ENCODE measurements around the gene G0S2.
"Not testable (repeated sequence)": the region's sequence is repeated elsewhere in the genome, so short reads cannot be mapped to it uniquely, and the experiment has no call there.

Gene G0S2

GRCh38 chr1:209675565-209676154, 448 bp downstream of the G0S2 start:
- no peak for DNase-seq (ENCODE audit: low read depth in 3 of 3, low spot score in 1 of 3)

- DNase-seq (ENCODE audit: low read depth in 3 of 3, low spot score in 1 of 3): no peak
These were observed 3.8 kb downstream of the G0S2 start for GRCh38 chr1:209678981-209679539.

GRCh38 chr1:209685821-209686220, 10.6 kb downstream of the G0S2 start:
- DNase-seq (ENCODE audit: low read depth in 3 of 3, low spot score in 1 of 3): no peak

GRCh38 chr1:209686322-209686721, 11.1 kb downstream of the G0S2 start:
- no peak for DNase-seq (ENCODE audit: low read depth in 3 of 3, low spot score in 1 of 3)

GRCh38 chr1:209688746-209689234, 13.6 kb downstream of the G0S2 start:
- DNase-seq (ENCODE audit: low read depth in 3 of 3, low spot score in 1 of 3): no peak

- no peak for DNase-seq (ENCODE audit: low read depth in 3 of 3, low spot score in 1 of 3)
These were observed 14.3 kb downstream of the G0S2 start for GRCh38 chr1:209689477-209689876.

GRCh38 chr1:209691237-209691636, 16.0 kb downstream of the G0S2 start:
- DNase-seq (ENCODE audit: low read depth in 3 of 3, low spot score in 1 of 3): no peak

GRCh38 chr1:209692296-209692695, 17.1 kb downstream of the G0S2 start:
- no peak for DNase-seq (ENCODE audit: low read depth in 3 of 3, low spot score in 1 of 3)

- DNase-seq (ENCODE audit: low read depth in 3 of 3, low spot score in 1 of 3): peak; percentile 23 to 45 (median 31)
These were observed 17.7 kb downstream of the G0S2 start for GRCh38 chr1:209692745-209693504.

- DNase-seq (ENCODE audit: low read depth in 3 of 3, low spot score in 1 of 3): no peak
These were observed 21.5 kb downstream of the G0S2 start for GRCh38 chr1:209696673-209697072.

- DNase-seq (ENCODE audit: low read depth in 3 of 3, low spot score in 1 of 3): no peak
These were observed 21.9 kb downstream of the G0S2 start for GRCh38 chr1:209697126-209697525.

- not testable (repeated sequence) for DNase-seq (ENCODE audit: low read depth in 3 of 3, low spot score in 1 of 3)
These were observed 25.5 kb downstream of the G0S2 start for GRCh38 chr1:209700686-209701085.

- no peak for DNase-seq (ENCODE audit: low read depth in 3 of 3, low spot score in 1 of 3)
These were observed 27.6 kb downstream of the G0S2 start for GRCh38 chr1:209702832-209703231.

- no peak for DNase-seq (ENCODE audit: low read depth in 3 of 3, low spot score in 1 of 3)
These were observed 28.8 kb downstream of the G0S2 start for GRCh38 chr1:209703834-209704504.

GRCh38 chr1:209704584-209704983, 29.4 kb downstream of the G0S2 start, which contains the start of gene HSD11B1:
Gene HSD11B1 (plus strand): TSS chr1:209704846. CDS start chr1:209704943, 97 bp downstream.
- DNase-seq (ENCODE audit: low read depth in 3 of 3, low spot score in 1 of 3): no peak

GRCh38 chr1:209705033-209705598, 29.9 kb downstream of the G0S2 start:
- no peak for DNase-seq (ENCODE audit: low read depth in 3 of 3, low spot score in 1 of 3)

GRCh38 chr1:209706622-209707021, 31.4 kb downstream of the G0S2 start:
- no peak for DNase-seq (ENCODE audit: low read depth in 3 of 3, low spot score in 1 of 3)

GRCh38 chr1:209707308-209707707, 32.1 kb downstream of the G0S2 start:
- DNase-seq (ENCODE audit: low read depth in 3 of 3, low spot score in 1 of 3): no peak

- no peak for DNase-seq (ENCODE audit: low read depth in 3 of 3, low spot score in 1 of 3)
These were observed 33.1 kb downstream of the G0S2 start for GRCh38 chr1:209708297-209708696.

GRCh38 chr1:209710093-209710492, 34.9 kb downstream of the G0S2 start:
- no peak for DNase-seq (ENCODE audit: low read depth in 3 of 3, low spot score in 1 of 3)

- no peak for DNase-seq (ENCODE audit: low read depth in 3 of 3, low spot score in 1 of 3)
These were observed 35.6 kb downstream of the G0S2 start for GRCh38 chr1:209710847-209711246.
